Endodermal cell (in vitro differentiated cells): ENCODE data around the gene S100A8. TPM values are rescaled to one million over a fixed set of nuclear protein-coding genes. Genes with fewer than 3 reads are reported as not detected.
A peak's percentile ranks its signal among the peaks of the same experiment; 100 is the strongest.

ENCODE experiments used
- DNase-seq: peaks from one replicate; pipeline ENCODE4 v3.0.0-alpha.2; 2017
- H3K27ac ChIP-seq: 2 replicates; pipeline ENCODE4 v1.5.1; 2013; ENCODE audit warnings: mild to moderate bottlenecking, low read depth, low read length, moderate library complexity
- H3K27me3 ChIP-seq: 2 replicates; pipeline ENCODE4 v1.6.1; 2013; ENCODE audit warnings: mild to moderate bottlenecking, low read length, moderate library complexity; ENCODE audit not compliant: insufficient read depth, control insufficient read depth, poor library complexity, severe bottlenecking
- H3K36me3 ChIP-seq: 2 replicates; pipeline ENCODE4 v1.7.0; 2013; ENCODE audit warnings: mild to moderate bottlenecking, low read length, moderate library complexity; ENCODE audit not compliant: control insufficient read depth, insufficient read depth
- H3K4me1 ChIP-seq: one replicate; pipeline ENCODE4 v1.7.0; 2013; ENCODE audit warnings: low read length; ENCODE audit not compliant: control insufficient read depth, insufficient read depth
- H3K4me3 ChIP-seq: 2 replicates; pipeline ENCODE4 v1.5.1; 2013; ENCODE audit warnings: mild to moderate bottlenecking, low read length, moderate library complexity
- H3K9ac ChIP-seq: 2 replicates; pipeline ENCODE4 v1.6.1; 2013; ENCODE audit warnings: mild to moderate bottlenecking, low read length, moderate library complexity; ENCODE audit not compliant: poor library complexity, severe bottlenecking; ENCODE audit errors: extremely low read depth
- H3K9me3 ChIP-seq: 2 replicates; pipeline ENCODE4 v1.6.1; 2013; ENCODE audit warnings: mild to moderate bottlenecking, low read length, moderate library complexity; ENCODE audit not compliant: control insufficient read depth
- H3K27ac Mint-ChIP-seq: 2 replicates; pipeline ENCODE4 v1.8.0; 2020; ENCODE audit warnings: mixed read lengths
- H3K27me3 Mint-ChIP-seq: 2 replicates; pipeline ENCODE4 v1.8.0; 2021; ENCODE audit warnings: mild to moderate bottlenecking, mixed read lengths; ENCODE audit not compliant: insufficient read depth
- H3K36me3 Mint-ChIP-seq: 2 replicates; pipeline ENCODE4 v1.8.0; 2020; ENCODE audit warnings: low read depth, mixed read lengths
- H3K4me1 Mint-ChIP-seq: 2 replicates; pipeline ENCODE4 v1.8.0; 2020; ENCODE audit warnings: mixed read lengths
- H3K4me3 Mint-ChIP-seq: 2 replicates; pipeline ENCODE4 v1.8.0; 2020; ENCODE audit warnings: mild to moderate bottlenecking, moderate library complexity, mixed read lengths
- H3K9me3 Mint-ChIP-seq: 2 replicates; pipeline ENCODE4 v1.8.0; 2020; ENCODE audit warnings: mild to moderate bottlenecking, mixed read lengths
- CTCF ChIP-seq: fragments of 200-600 bp; sonication (generic); conservative IDR thresholded peaks from 2 replicates; pipeline ENCODE4 v1.5.0; 2021; ENCODE audit warnings: antibody characterized with exemption, mild to moderate bottlenecking
- WGBS, 2 experiments: methylation state at CpG; one replicate each; pipeline versions ENCODE4 v1.1.5 to v1.1.7; 2013; ENCODE audit warnings: missing lambda C conversion rate in 2 of 2, mixed read lengths in 1 of 2; ENCODE audit not compliant: insufficient coverage in 1 of 2, insufficient read length in 1 of 2; 5-methylcytosine and 5-hydroxymethylcytosine counted together
- total RNA-seq, 2 donors: library from RNA; stranded (reverse); fragmentation: NEBNext Ultra II Directional in 1 of 2; extraction: Animal tissue kit (Norgen Biotek cat#: 25700) in 1 of 2; gene quantifications; 2 replicates in 1 of 2; 3 replicates in 1 of 2; pipeline ENCODE4 v1.2.1, GENCODE V29; 2021

S100A8 gene
- total RNA-seq, 2 donors from 2014 or later: not detected

GRCh38 chr1:153399401-153400055 lies 8.7 kb upstream of the S100A8 start:
- Histone ChIP-seq H3K4me1 (no peaks in the 10 kb centered on the region), H3K27me3 (no peaks in the 10 kb centered on the region), H3K4me3 (no peak overlapping the region), H3K27ac (no peak overlapping the region), H3K9ac (no peak overlapping the region), H3K36me3 (no peaks in the 10 kb centered on the region), H3K9me3 (no peaks in the 10 kb centered on the region)
- DNase-seq: no peak
- H3K4me1 Mint-ChIP-seq: no peaks in the 10 kb centered on the region
- H3K27me3 Mint-ChIP-seq: peaks cover 18% of the 10 kb centered on the region
- no peaks in the 10 kb centered on the region for H3K9me3 Mint-ChIP-seq
- TF ChIP-seq CTCF: no peak
- H3K27ac Mint-ChIP-seq: no peak overlapping the region
- 90 to 98% methylated on average over 7 of the region's 7 CpGs for WGBS, 2 experiments
- H3K36me3 Mint-ChIP-seq: no peaks in the 10 kb centered on the region
- H3K4me3 Mint-ChIP-seq: no peak overlapping the region

- H3K27me3 ChIP-seq: no peaks in the 10 kb centered on the region
- peaks cover 5% of the 10 kb centered on the region for H3K27me3 Mint-ChIP-seq
- H3K9me3 Mint-ChIP-seq: no peaks in the 10 kb centered on the region
- no peaks in the 10 kb centered on the region for H3K4me1 Mint-ChIP-seq
- peak; percentile 24 for DNase-seq
- H3K27ac ChIP-seq: no peak overlapping the region
- no peak overlapping the region for H3K4me3 ChIP-seq
- no peaks in the 10 kb centered on the region for H3K36me3 ChIP-seq
- no peaks in the 10 kb centered on the region for H3K9me3 ChIP-seq
- no peaks in the 10 kb centered on the region for H3K4me1 ChIP-seq
- no peak for TF ChIP-seq CTCF
- WGBS, 2 experiments: 88% methylated on average over 6 of the region's 6 CpGs; no CpG with 5 or more reads in 1 of the 2 experiments
- no peak overlapping the region for H3K9ac ChIP-seq
- no peak overlapping the region for H3K4me3 Mint-ChIP-seq
- H3K27ac Mint-ChIP-seq: no peak overlapping the region
- H3K36me3 Mint-ChIP-seq: no peaks in the 10 kb centered on the region
Observed at GRCh38 chr1:153397924-153398651, 7.2 kb upstream of the S100A8 start.

- Mint-ChIP-seq H3K9me3 (no peaks in the 10 kb centered on the region), H3K27ac (no peak overlapping the region), H3K4me1 (no peaks in the 10 kb centered on the region), H3K4me3 (no peak overlapping the region), H3K27me3 (peaks cover 5% of the 10 kb centered on the region), H3K36me3 (no peaks in the 10 kb centered on the region)
- DNase-seq: peak; percentile 30
- H3K27ac ChIP-seq: no peak overlapping the region
- no peak overlapping the region for H3K9ac ChIP-seq
- no peak overlapping the region for H3K4me3 ChIP-seq
- H3K36me3 ChIP-seq: no peaks in the 10 kb centered on the region
- H3K4me1 ChIP-seq: no peaks in the 10 kb centered on the region
- 88 to 90% methylated on average over 12 to 19 of the region's 19 CpGs for WGBS, 2 experiments
- TF ChIP-seq CTCF: no peak
- H3K9me3 ChIP-seq: no peaks in the 10 kb centered on the region
- no peaks in the 10 kb centered on the region for H3K27me3 ChIP-seq
Observed at GRCh38 chr1:153397051-153397923, 6.4 kb upstream of the S100A8 start.
